HG03025 (cell line): ENCODE results near the gene FOXI1.

ENCODE experiments used
- ATAC-seq: cut with Tn5 transposase; IDR thresholded peaks from one replicate; pipeline ENCODE4 v1.9.1; 2021; ENCODE audit warnings: mild to moderate bottlenecking, moderate library complexity; ENCODE audit not compliant: unreplicated experiment, low FRiP score

The FOXI1 gene

GRCh38 chr5:170105642-170106611 lies at the start of gene FOXI1:
Gene FOXI1, plus strand, starts transcription at chr5:170105897. Its CDS starts 61 bp downstream, at chr5:170105958.
- ATAC-seq, result no peak

DNA sequence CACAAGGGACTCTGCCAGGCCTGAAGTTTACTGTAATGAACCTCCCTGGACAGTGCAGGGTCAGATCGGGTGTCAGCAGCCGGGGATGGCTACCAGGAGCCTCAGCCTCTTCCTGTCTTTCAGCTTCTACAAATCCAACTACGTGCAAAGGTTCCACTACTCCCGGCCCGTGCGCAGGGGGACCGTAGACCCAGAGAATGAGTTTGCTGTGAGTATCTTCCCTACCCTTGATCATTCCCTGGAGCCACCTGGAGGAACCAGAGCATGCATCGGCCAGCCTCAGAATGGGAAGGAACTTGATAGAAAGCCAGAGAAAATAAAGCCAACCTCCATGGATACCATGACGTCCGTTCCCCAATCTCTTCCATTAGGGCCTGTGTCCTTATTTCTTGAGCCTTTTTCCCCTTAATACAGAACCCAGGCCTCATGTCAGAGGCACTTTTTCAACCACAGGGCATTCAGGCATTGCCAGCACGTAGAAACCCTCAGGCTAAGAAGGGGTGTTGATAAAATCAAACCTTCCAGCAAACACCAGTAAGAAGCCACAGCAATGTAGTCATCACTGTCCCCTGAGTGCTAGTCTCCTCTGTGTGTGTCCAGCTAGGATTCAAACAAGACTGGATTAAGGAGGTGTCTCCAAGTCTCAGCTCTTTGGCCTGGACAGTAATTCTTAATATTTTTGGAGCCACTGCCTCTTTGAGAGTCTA lies 49.0 kb upstream of the FOXI1 start:
- ATAC-seq, result no peak

- ATAC-seq, result no peak
Observed at GRCh38 chr5:170057311-170057710, 48.4 kb upstream of the FOXI1 start.

- no peak for ATAC-seq
Observed at GRCh38 chr5:170059221-170059620, 46.5 kb upstream of the FOXI1 start.

GRCh38 chr5:170067152-170067551 lies 38.5 kb upstream of the FOXI1 start:
- no peak for ATAC-seq

DNA sequence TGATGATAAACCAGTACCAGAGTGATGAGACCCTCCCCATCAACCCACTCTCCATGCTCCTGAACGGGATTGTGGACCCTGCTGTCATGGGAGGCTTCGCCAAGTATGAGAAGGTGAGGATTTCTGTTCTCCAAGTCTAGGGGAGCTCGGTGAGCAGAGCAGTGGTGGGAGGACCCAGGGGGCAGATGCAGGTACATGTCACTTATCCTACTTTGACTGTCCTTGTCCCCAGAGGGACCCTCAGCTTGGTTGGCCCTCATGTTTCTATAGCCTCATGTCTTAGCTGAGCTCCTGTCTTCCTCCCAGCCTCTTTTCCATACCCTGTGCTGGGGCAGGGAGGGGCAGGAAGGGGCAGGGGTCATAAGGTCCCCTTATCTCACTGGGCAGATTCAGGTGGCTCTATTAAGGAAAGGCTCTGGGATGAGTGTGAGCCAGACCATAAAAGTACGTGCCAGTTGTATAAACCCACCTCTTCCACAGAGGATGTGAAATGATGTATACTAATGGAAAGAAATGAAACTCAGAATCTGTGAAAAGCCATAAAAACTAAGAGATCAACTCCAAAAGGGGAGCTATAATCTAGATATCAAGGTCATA lies 38.0 kb upstream of the FOXI1 start:
- no peak for ATAC-seq

- no peak for ATAC-seq
Observed at GRCh38 chr5:170069512-170069911, 36.2 kb upstream of the FOXI1 start.

GRCh38 chr5:170070556-170071412 lies 34.9 kb upstream of the FOXI1 start:
- no peak for ATAC-seq

DNA sequence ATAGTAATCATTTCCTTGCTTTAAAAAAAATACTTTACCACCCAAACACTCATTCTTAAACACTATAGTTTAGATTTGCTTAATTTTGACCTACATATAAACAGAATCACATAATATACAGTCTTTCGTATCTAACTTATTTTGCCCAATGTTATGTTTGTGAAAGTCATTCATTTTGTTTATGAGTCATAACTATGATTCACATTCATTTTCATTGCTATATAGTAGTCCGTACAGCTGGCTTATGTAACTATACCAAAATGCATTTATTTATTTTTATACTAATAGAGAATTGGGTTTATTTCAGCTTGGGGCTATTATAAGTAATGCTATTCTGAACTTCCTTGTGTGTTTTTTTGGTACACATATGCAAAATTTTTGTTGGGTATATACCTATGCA lies 33.9 kb upstream of the FOXI1 start:
- ATAC-seq, result no peak

- no peak for ATAC-seq
Observed at GRCh38 chr5:170075696-170076095, 30.0 kb upstream of the FOXI1 start.

- no peak for ATAC-seq
Observed at GRCh38 chr5:170076211-170076610, 29.5 kb upstream of the FOXI1 start.

- ATAC-seq, result no peak
Observed at GRCh38 chr5:170076739-170077138, 29.0 kb upstream of the FOXI1 start.

GRCh38 chr5:170077526-170077925 lies 28.2 kb upstream of the FOXI1 start:
- ATAC-seq, result no peak

DNA sequence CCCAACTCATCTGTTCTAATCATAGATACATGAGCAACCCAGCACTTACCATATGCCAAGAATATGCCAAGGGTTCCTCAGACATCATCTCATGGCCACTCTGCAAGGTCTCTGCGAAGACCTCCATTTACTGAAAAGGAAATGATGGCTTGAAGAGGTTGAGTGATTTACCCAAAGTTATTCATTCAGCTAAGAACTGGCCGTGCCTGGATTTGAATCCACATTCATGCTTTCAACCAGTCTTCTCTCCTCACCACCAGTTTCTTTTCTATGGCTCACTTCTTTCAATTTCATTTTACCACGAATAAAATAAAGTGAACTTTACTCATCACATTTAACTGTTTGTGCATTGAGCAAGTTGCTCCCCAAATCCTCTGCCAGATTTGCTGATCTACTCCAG lies 27.2 kb upstream of the FOXI1 start:
- ATAC-seq, result no peak

GRCh38 chr5:170078931-170079330 lies 26.8 kb upstream of the FOXI1 start:
- ATAC-seq, result no peak

GRCh38 chr5:170080217-170080616 lies 25.5 kb upstream of the FOXI1 start:
- ATAC-seq, result no peak

DNA sequence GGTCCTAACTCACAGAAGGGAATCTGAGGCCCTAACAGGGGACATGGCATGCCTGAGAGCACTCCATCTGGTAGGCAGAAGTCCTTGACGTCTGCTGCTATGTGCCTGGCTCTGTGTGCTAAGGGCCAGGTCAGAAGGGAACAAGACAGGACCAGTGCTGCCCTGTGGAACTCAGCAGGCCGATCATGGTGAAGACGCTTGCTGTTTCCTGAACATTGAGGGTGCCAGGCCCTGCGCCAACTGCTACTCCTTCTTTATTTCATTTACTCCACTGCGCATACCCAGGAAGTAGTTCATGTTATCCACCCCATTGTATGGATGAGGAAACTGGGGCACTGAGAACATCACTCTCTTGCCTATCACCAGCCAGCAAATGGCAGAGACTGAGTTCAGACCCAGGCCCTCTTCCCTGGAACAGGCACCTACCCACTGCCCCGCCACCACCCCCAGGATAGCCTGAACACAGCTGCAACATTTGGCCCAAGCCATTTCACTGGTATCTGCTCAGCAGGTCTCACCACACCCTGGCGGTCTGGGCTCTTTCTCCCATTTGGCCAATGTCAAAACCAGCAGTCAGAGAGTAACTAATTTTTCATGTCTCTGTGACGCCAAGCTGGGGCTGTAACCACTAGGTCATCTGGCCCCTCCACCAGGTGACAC lies 24.8 kb upstream of the FOXI1 start:
- no peak for ATAC-seq

GRCh38 chr5:170081616-170082015 lies 24.1 kb upstream of the FOXI1 start:
- ATAC-seq, result no peak

DNA sequence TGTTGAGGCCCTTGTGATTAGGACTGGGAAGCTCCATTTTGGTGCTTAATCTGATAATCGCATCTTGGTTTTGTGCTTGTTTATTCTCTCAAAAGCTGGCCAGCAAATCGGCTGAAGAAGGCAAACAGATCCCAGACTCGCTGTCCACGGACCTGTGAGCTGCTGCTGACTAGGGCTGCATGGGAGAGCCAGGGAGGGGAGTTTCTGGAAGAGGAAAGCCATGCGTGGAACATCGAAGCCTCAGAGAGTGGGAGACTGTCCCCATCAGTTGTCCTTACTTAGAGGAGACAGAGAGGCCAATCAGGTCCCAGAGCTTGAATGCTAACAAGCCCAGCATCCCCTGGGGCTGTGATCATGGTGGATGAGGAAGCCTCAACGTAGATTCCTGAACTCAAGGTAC lies 23.0 kb upstream of the FOXI1 start:
- no peak for ATAC-seq
